Measurements from ENCODE around the gene PDIA5.

DNA sequence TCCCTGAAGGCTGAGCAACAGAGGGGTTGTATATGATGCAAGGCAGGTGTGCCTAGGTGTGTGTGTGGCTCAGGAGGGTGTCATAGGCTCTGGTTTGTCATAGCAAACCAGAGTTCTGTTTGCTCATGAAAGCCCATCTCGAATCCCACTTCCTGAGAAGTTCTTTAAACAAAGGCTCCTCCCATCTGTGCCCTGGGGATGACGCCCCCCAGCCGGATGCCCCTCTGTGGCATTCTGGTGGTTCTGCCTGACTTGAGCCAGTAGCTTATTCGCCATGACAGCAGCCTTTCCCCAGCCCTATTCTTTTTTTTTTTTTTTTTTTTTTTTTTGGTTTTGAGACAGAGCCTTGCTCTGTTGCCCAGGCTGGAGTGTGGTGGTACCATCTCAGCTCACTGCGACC is 45.4 kb downstream of the PDIA5 start:
- TF ChIP-seq YY1 (IDR thresholded peaks at IDR 0.05; ENCODE audit: insufficient read depth, insufficient read length) (no peak), SUZ12 (IDR thresholded peaks at IDR 0.05; ENCODE audit: extremely low read depth, insufficient read depth, insufficient read length) (no peak)
